Measurements from ENCODE around the gene NEUROG1. TPM values are rescaled to one million over a fixed set of nuclear protein-coding genes. Genes with fewer than 3 reads are reported as not detected.

Gene NEUROG1, protein sequence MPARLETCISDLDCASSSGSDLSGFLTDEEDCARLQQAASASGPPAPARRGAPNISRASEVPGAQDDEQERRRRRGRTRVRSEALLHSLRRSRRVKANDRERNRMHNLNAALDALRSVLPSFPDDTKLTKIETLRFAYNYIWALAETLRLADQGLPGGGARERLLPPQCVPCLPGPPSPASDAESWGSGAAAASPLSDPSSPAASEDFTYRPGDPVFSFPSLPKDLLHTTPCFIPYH
- total RNA-seq (2021; fragmentation: NEBNext Ultra II Directional; extraction: Animal tissue kit (Norgen Biotek cat#: 25700)), result not detected
- long read RNA-seq, result 0 reads

DNA sequence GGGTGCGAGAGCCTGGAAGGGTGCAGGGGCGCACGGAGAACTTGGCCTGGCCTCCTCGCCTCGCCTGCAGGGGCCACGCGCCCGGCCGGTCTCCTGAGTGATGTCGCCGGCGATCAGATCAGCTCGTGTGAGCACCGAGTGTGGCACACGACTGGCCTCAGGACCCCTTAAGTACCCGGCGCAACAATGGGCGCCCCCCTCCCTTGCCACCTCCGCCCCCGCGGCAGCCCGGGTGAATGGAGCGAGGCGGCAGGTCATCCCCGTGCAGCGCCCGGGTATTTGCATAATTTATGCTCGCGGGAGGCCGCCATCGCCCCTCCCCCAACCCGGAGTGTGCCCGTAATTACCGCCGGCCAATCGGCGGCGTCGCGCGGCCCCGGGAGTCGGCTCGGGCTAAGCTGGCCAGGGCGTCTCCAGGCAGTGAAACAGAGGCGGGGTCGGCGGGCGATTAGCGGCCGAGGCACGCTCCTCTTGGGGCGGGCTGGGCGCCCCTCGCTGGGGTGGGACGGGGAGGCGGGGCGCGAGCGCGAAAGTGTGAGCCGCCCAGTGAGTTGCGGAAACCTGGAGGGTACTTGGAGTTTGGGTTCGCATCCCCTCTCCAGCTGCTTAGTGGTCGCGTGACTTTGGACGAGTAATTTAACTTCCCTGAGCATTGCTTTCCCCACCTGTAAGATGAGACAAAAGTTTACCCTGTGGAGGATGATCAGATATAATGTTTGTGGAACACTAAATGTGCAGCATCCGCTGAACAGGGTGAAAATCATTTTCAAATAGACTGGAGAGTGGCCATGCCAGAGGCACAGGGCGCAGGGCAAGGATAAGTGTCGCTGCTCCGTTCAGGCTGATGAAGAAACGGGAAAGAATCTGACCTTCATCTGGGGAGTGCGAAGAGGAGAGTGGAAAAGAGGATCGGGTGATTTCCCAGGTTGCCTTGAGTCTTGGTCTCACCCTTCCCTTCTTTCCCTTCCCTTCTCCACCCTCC is at the start of gene NEUROG1:
TSS of gene NEUROG1 (minus strand) at position 145 of the 982 bp plus-strand sequence. CDS start 274 bp downstream, outside the sequence.
- Mint-ChIP-seq H3K27me3 (ENCODE audit: insufficient read depth) (peaks cover 68% of the 10 kb centered on the region), H3K4me3 (no peak within 1 kb of the TSS), H3K36me3 (ENCODE audit: low read depth) (no peaks in the 10 kb centered on the region), H3K9me3 (no peaks in the 10 kb centered on the region), H3K4me1 (ENCODE audit: low read depth) (no peaks in the 10 kb centered on the region), H3K27ac (no peak within 1 kb of the TSS)
- TF ChIP-seq, protein P1, sequence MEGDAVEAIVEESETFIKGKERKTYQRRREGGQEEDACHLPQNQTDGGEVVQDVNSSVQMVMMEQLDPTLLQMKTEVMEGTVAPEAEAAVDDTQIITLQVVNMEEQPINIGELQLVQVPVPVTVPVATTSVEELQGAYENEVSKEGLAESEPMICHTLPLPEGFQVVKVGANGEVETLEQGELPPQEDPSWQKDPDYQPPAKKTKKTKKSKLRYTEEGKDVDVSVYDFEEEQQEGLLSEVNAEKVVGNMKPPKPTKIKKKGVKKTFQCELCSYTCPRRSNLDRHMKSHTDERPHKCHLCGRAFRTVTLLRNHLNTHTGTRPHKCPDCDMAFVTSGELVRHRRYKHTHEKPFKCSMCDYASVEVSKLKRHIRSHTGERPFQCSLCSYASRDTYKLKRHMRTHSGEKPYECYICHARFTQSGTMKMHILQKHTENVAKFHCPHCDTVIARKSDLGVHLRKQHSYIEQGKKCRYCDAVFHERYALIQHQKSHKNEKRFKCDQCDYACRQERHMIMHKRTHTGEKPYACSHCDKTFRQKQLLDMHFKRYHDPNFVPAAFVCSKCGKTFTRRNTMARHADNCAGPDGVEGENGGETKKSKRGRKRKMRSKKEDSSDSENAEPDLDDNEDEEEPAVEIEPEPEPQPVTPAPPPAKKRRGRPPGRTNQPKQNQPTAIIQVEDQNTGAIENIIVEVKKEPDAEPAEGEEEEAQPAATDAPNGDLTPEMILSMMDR (IDR thresholded peaks at IDR 0.05), result no peak
- DNase-seq, result no peak

DNA sequence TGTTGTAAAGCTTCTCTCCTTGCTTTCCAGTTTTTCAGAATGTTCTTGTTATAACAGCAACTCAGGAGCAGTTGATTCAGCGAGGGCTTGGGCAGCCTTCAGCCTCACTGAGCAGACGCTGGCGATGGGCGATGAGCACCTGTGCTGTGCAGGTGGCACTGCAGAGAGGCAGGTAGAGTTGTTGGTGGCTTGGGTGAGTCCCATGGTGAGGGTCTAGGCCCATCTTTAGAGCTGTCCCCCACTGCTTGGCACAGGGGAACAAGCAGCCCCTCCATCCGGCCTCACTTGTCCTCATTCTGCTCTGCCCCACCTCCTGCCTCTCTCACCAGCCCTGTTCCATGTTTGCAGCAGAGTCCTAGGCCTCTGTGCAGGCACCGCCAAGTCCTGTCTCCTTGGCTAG is 49.2 kb upstream of the NEUROG1 start:
- Mint-ChIP-seq H3K4me3 (no peak overlapping the region), H3K4me1 (ENCODE audit: low read depth) (no peaks in the 10 kb centered on the region), H3K27me3 (ENCODE audit: insufficient read depth) (peaks cover 25% of the 10 kb centered on the region), H3K27ac (no peak overlapping the region), H3K9me3 (no peaks in the 10 kb centered on the region), H3K36me3 (ENCODE audit: low read depth) (no peaks in the 10 kb centered on the region)
- DNase-seq, result no peak
- TF ChIP-seq, protein P1 (IDR thresholded peaks at IDR 0.05), result no peak

DNA sequence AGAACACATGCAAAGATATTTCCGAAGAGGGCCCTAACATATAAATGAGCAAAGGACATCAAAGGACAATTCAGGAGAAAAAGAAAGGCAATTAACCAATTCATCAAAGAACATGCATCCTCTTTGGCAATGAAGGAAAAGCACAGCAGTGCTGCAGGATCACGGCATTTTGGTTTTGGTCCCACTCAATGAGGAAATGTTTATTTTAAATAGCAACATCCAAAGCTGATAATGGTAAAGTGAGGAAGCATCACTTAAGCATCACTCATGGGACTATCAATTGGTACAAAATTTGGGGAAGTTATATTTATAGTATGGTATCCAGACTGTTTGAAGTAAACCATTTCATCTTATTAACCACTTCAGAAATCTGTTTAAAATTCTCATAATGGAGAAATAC is 48.5 kb upstream of the NEUROG1 start:
- Mint-ChIP-seq H3K4me3 (no peak overlapping the region), H3K9me3 (no peaks in the 10 kb centered on the region), H3K4me1 (ENCODE audit: low read depth) (no peaks in the 10 kb centered on the region), H3K36me3 (ENCODE audit: low read depth) (no peaks in the 10 kb centered on the region), H3K27me3 (ENCODE audit: insufficient read depth) (peaks cover 31% of the 10 kb centered on the region), H3K27ac (no peak overlapping the region)
- TF ChIP-seq, protein P1 (IDR thresholded peaks at IDR 0.05), result no peak
- no peak for DNase-seq

DNA sequence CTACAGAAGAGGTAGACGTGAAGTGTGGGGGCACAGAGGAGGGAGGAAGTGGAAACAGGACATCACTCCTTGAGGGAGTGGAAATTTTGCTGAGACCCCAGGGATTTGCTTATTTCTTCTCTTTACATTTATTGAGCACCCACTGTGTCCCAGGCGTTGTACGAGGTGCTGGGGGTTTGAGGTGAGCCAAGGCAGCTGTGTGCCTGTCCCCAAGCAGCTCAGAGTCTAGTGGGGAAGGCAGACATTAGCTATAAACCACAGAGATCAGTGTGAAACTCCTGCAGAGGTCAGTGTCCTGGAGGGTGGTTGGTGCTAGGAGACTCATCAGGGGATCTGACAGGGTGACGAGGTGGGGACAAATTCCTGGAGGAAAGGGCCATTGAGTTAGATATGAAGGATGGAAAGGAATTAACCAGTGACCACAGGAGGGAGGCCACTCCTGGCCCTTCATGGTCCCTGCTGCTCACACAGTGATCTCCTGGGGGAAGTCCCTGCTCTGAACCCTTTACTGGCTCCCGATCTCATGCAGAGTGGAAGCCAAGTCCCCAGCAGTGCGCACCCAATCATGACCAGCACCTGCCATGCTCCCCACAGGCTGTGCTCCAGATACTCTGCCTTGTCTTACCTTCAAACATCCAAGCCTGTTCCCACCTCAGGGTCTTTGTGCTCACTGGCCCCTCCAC is 46.5 kb upstream of the NEUROG1 start:
- DNase-seq, result no peak
- Mint-ChIP-seq H3K9me3 (peaks cover 4% of the 10 kb centered on the region; the same call in 1 of the 2 replicates), H3K4me1 (ENCODE audit: low read depth) (no peaks in the 10 kb centered on the region; the same call in 1 of the 2 replicates), H3K36me3 (ENCODE audit: low read depth) (no peaks in the 10 kb centered on the region), H3K4me3 (no peak overlapping the region), H3K27ac (no peak overlapping the region), H3K27me3 (ENCODE audit: insufficient read depth) (peaks cover 48% of the 10 kb centered on the region)
- TF ChIP-seq, protein P1 (IDR thresholded peaks at IDR 0.05), result no peak

DNA sequence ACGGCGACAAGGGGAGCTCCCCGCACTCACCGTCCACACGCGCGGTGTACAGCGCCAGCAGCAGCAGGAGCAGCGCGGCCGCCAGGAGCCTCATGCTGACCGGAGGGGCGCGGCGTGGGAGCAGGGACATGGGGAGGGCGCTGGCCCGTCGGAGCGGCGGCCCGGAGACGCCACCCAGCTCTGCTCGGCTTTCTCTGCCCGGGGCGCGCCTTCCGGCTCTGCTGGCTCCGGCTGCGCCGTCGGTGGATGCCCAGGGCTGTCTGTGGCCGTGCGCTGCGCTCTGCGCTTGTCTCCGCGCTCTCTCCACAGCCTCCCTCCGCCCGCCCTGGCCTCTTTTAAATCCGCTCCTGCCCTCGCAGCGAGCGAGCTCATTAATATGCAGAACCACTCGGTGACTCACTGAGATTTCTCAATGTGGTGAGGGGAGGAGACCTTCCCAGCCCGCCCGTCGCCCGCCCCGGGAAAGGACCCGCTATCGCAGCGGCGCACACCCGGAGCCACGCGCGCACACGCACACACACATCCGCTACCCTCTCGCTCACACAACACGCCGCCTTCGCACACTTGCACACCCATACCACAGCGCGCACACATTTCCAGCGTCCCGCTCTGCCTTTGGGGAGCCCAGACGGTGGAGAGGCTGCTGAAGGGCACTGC is 43.0 kb upstream of the NEUROG1 start, which contains the start of gene CXCL14:
TSS of gene CXCL14 (minus strand) at position 307 of the 657 bp plus-strand sequence. CDS start at position 94, 213 bp downstream.
- Mint-ChIP-seq H3K4me1 (ENCODE audit: low read depth) (peaks cover 18% of the 10 kb centered on the region), H3K36me3 (ENCODE audit: low read depth) (no peaks in the 10 kb centered on the region), H3K4me3 (peak within 1 kb of the TSS; percentile 64), H3K9me3 (peaks cover 5% of the 10 kb centered on the region; the same call in 1 of the 2 replicates), H3K27me3 (ENCODE audit: insufficient read depth) (peaks cover 46% of the 10 kb centered on the region), H3K27ac (no peak within 1 kb of the TSS)
- peak; percentile 27 for DNase-seq
- TF ChIP-seq, protein P1 (IDR thresholded peaks at IDR 0.05), result no peak

Data from HFFc6 (cell line).